ENCODE measurements around the gene MLLT10.
A peak's percentile ranks its signal among the peaks of the same experiment; 100 is the strongest.

- TF ChIP-seq ZNF138 (CRISPR knock-in tag; conservative IDR thresholded peaks at IDR 0.05) = no peak
- TF ChIP-seq ATF1 (CRISPR knock-in tag; IDR thresholded peaks at IDR 0.05) = no peak
- TF ChIP-seq, protein P1, sequence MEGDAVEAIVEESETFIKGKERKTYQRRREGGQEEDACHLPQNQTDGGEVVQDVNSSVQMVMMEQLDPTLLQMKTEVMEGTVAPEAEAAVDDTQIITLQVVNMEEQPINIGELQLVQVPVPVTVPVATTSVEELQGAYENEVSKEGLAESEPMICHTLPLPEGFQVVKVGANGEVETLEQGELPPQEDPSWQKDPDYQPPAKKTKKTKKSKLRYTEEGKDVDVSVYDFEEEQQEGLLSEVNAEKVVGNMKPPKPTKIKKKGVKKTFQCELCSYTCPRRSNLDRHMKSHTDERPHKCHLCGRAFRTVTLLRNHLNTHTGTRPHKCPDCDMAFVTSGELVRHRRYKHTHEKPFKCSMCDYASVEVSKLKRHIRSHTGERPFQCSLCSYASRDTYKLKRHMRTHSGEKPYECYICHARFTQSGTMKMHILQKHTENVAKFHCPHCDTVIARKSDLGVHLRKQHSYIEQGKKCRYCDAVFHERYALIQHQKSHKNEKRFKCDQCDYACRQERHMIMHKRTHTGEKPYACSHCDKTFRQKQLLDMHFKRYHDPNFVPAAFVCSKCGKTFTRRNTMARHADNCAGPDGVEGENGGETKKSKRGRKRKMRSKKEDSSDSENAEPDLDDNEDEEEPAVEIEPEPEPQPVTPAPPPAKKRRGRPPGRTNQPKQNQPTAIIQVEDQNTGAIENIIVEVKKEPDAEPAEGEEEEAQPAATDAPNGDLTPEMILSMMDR (IDR thresholded peaks at IDR 0.05) = no peak
- no peak for TF ChIP-seq USF2 (CRISPR knock-in tag; IDR thresholded peaks at IDR 0.05)
- TF ChIP-seq, protein P2, sequence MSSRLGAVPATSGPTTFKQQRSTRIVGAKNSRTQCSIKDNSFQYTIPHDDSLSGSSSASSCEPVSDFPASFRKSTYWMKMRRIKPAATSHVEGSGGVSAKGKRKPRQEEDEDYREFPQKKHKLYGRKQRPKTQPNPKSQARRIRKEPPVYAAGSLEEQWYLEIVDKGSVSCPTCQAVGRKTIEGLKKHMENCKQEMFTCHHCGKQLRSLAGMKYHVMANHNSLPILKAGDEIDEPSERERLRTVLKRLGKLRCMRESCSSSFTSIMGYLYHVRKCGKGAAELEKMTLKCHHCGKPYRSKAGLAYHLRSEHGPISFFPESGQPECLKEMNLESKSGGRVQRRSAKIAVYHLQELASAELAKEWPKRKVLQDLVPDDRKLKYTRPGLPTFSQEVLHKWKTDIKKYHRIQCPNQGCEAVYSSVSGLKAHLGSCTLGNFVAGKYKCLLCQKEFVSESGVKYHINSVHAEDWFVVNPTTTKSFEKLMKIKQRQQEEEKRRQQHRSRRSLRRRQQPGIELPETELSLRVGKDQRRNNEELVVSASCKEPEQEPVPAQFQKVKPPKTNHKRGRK (CRISPR knock-in tag; IDR thresholded peaks at IDR 0.05; ENCODE audit: borderline replicate concordance) = no peak
- TF ChIP-seq NR2C2 (CRISPR knock-in tag; IDR thresholded peaks at IDR 0.05) = no peak
- TF ChIP-seq, protein P3, sequence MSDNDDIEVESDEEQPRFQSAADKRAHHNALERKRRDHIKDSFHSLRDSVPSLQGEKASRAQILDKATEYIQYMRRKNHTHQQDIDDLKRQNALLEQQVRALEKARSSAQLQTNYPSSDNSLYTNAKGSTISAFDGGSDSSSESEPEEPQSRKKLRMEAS (CRISPR knock-in tag; IDR thresholded peaks at IDR 0.05) = peak; percentile 36; the same call in 1 of the 2 replicates
- TF ChIP-seq, protein P4, sequence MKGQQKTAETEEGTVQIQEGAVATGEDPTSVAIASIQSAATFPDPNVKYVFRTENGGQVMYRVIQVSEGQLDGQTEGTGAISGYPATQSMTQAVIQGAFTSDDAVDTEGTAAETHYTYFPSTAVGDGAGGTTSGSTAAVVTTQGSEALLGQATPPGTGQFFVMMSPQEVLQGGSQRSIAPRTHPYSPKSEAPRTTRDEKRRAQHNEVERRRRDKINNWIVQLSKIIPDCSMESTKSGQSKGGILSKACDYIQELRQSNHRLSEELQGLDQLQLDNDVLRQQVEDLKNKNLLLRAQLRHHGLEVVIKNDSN (CRISPR knock-in tag; IDR thresholded peaks at IDR 0.05) = no peak
- no peak for TF ChIP-seq TEAD1 (CRISPR knock-in tag; IDR thresholded peaks at IDR 0.05)
- no peak for TF ChIP-seq JAZF1 (CRISPR knock-in tag; IDR thresholded peaks at IDR 0.05)
Observed at GRCh38 chr10:21494191-21495001, 39.6 kb upstream of the MLLT10 start.

All from WTC11 (cell line).